CD14-positive monocyte (primary cell): ENCODE data around the gene EIF4ENIF1. TPM values are rescaled to one million over a fixed set of nuclear protein-coding genes. Genes with fewer than 3 reads are reported as not detected.

Source experiments
- DNase-seq, 3 donors: peaks; one replicate each; pipeline ENCODE4 v3.0.0-alpha.2; 2011 to 2022
- H2AFZ ChIP-seq: 2 replicates; pipeline ENCODE4 v1.6.0; 2012; ENCODE audit warnings: mild to moderate bottlenecking, low read depth, low read length, inconsistent platforms; ENCODE audit not compliant: insufficient read depth, poor library complexity, severe bottlenecking
- H3K27ac ChIP-seq, 2 donors: 1 replicate in 1 of 2; 2 replicates in 1 of 2; pipeline ENCODE4 v1.5.1; 2012 to 2013; ENCODE audit warnings: low read length in 2 of 2, control low read depth in 1 of 2, inconsistent platforms in 1 of 2, low read depth in 1 of 2, mild to moderate bottlenecking in 1 of 2
- H3K27me3 ChIP-seq, 2 donors: one replicate each; pipeline versions ENCODE4 v1.6.0 to v1.6.1; 2011 to 2013; ENCODE audit warnings: low read length in 2 of 2; ENCODE audit not compliant: control insufficient read depth in 2 of 2, insufficient read depth in 2 of 2
- H3K36me3 ChIP-seq, 2 donors: replicated peaks in 1 of 2; 1 replicate in 1 of 2; 2 replicates in 1 of 2; pipeline versions ENCODE4 v1.5.1 to v1.6.1; 2012 to 2013; ENCODE audit warnings: low read length in 2 of 2, control low read depth in 1 of 2, inconsistent platforms in 1 of 2, mild to moderate bottlenecking in 1 of 2; ENCODE audit not compliant: insufficient read depth in 2 of 2, control insufficient read depth in 1 of 2
- H3K4me1 ChIP-seq, 2 donors: 1 replicate in 1 of 2; 2 replicates in 1 of 2; pipeline versions ENCODE4 v1.5.1 to v1.6.1; 2012 to 2013; ENCODE audit warnings: low read length in 2 of 2, control low read depth in 1 of 2, inconsistent platforms in 1 of 2, mild to moderate bottlenecking in 1 of 2, moderate library complexity in 1 of 2; ENCODE audit not compliant: insufficient read depth in 2 of 2, control insufficient read depth in 1 of 2
- H3K4me2 ChIP-seq: replicated peaks from 2 replicates; pipeline ENCODE3; 2012; ENCODE audit warnings: low read length, moderate library complexity, mild to moderate bottlenecking; ENCODE audit not compliant: poor library complexity, severe bottlenecking; ENCODE audit errors: extremely low read depth
- H3K4me3 ChIP-seq, 3 experiments: fragments of 200-600 bp in 1 of 3; sonication (generic) in 1 of 3; replicated peaks in 1 of 3; 1 replicate in 2 of 3; 2 replicates in 1 of 3; pipeline ENCODE4 v1.5.1; 2011 to 2013; ENCODE audit warnings: low read length in 3 of 3, mild to moderate bottlenecking in 3 of 3, control low read depth in 2 of 3, low read depth in 2 of 3, inconsistent platforms in 1 of 3, moderate library complexity in 1 of 3
- H3K79me2 ChIP-seq: 2 replicates; pipeline ENCODE4 v1.6.0; 2012; ENCODE audit warnings: mild to moderate bottlenecking, control low read depth, inconsistent platforms, low read length, moderate library complexity; ENCODE audit not compliant: insufficient read depth
- H3K9ac ChIP-seq: 2 replicates; pipeline ENCODE4 v1.6.0; 2017; ENCODE audit warnings: low read length, mild to moderate bottlenecking; ENCODE audit not compliant: insufficient read depth, poor library complexity, severe bottlenecking
- H3K9me3 ChIP-seq, 2 donors: replicated peaks in 1 of 2; 1 replicate in 1 of 2; 2 replicates in 1 of 2; pipeline versions ENCODE4 v1.5.1 to v1.6.1; 2012 to 2013; ENCODE audit warnings: low read length in 2 of 2, control low read depth in 1 of 2; ENCODE audit not compliant: control insufficient read depth in 1 of 2, insufficient read depth in 1 of 2
- H4K20me1 ChIP-seq: 2 replicates; pipeline ENCODE4 v1.6.0; 2012; ENCODE audit warnings: mild to moderate bottlenecking, low read length, control low read depth, moderate library complexity; ENCODE audit not compliant: insufficient read depth
- H3K27ac Mint-ChIP-seq, 7 donors: one replicate each; pipeline ENCODE4 v1.8.0; 2020; ENCODE audit warnings: mild to moderate bottlenecking in 7 of 7, mixed read lengths in 7 of 7, moderate library complexity in 6 of 7, inconsistent platforms in 2 of 7
- H3K27me3 Mint-ChIP-seq, 3 donors: one replicate each; pipeline ENCODE4 v1.8.0; 2021 to 2022; ENCODE audit warnings: low read depth in 3 of 3, mild to moderate bottlenecking in 3 of 3, mixed read lengths in 3 of 3, moderate library complexity in 3 of 3, inconsistent platforms in 1 of 3
- H3K36me3 Mint-ChIP-seq, 2 donors: one replicate each; pipeline ENCODE4 v1.8.0; 2020; ENCODE audit warnings: mixed read lengths in 2 of 2, inconsistent platforms in 1 of 2, mild to moderate bottlenecking in 1 of 2
- H3K4me1 Mint-ChIP-seq: one replicate; pipeline ENCODE4 v1.8.0; 2020; ENCODE audit warnings: mild to moderate bottlenecking, mixed read lengths
- H3K4me3 Mint-ChIP-seq, 2 donors: one replicate each; pipeline ENCODE4 v1.8.0; 2020; ENCODE audit warnings: mild to moderate bottlenecking in 2 of 2, mixed read lengths in 2 of 2, moderate library complexity in 1 of 2
- H3K9me3 Mint-ChIP-seq, 7 donors: one replicate each; pipeline ENCODE4 v1.8.0; 2020 to 2022; ENCODE audit warnings: mixed read lengths in 7 of 7, mild to moderate bottlenecking in 6 of 7, moderate library complexity in 6 of 7, inconsistent platforms in 2 of 7
- CTCF ChIP-seq: fragments of 200-600 bp; IDR thresholded peaks from one replicate; pipeline ENCODE4 v1.8.0; 2022; ENCODE audit warnings: antibody characterized with exemption, mild to moderate bottlenecking
- WGBS: methylation state at CpG from one replicate; pipeline ENCODE4 v1.1.5; 2013; ENCODE audit warnings: missing lambda C conversion rate; ENCODE audit not compliant: insufficient coverage; 5-methylcytosine and 5-hydroxymethylcytosine counted together
- intact Hi-C, 2 donors: fragments of 100-400 bp; cut with micrococcal nuclease; formaldehyde crosslinking; loops; one replicate each; pipeline versions ENCODE4 v1.15.0 to v1.15.1; 2023
- polyA plus RNA-seq, 3 donors: library from polyadenylated mRNA; depleted of rRNA in 1 of 3; unstranded in 2 of 3; stranded (reverse) in 1 of 3; fragments of 300-500 nt in 2 of 3; fragments of >200 nt in 1 of 3; fragmentation: Illumina TruSeq in 2 of 3; gene quantifications; 1 replicate in 2 of 3; 2 replicates in 1 of 3; pipeline ENCODE4 v1.2.3, GENCODE V29; 2012 to 2021

EIF4ENIF1 gene
- polyA plus RNA-seq, 3 donors: 2.5 to 17.0 (median 11.5) TPM

GRCh38 chr22:31443516-31443915 lies 46.1 kb downstream of the EIF4ENIF1 start:
- peak overlapping the region in 1 of 7 donors; percentile 27 for H3K27ac Mint-ChIP-seq

GRCh38 chr22:31442768-31443489 lies 46.7 kb downstream of the EIF4ENIF1 start:
- H3K36me3 ChIP-seq: peaks cover 86 to 100% of the 10 kb centered on the region in 2 donors
- no peaks in the 10 kb centered on the region for H3K9me3 Mint-ChIP-seq

More at GRCh38 chr22:31443516-31443915, 46.1 kb downstream of the EIF4ENIF1 start:
- no peak overlapping the region for H3K4me3 ChIP-seq
- Mint-ChIP-seq H3K4me3 (no peak overlapping the region), H3K9me3 (no peaks in the 10 kb centered on the region), H3K4me1 (no peaks in the 10 kb centered on the region), H3K27me3 (peaks cover 0 to 1% (median 0%) of the 10 kb centered on the region in 3 donors), H3K36me3 (peaks cover 84 to 95% of the 10 kb centered on the region in 2 donors)
- no peaks in the 10 kb centered on the region for H3K9me3 ChIP-seq
- H4K20me1 ChIP-seq: no peaks in the 10 kb centered on the region
- H3K79me2 ChIP-seq: no peaks in the 10 kb centered on the region
- no peak overlapping the region for H3K27ac ChIP-seq
- TF ChIP-seq CTCF: no peak
- no peak overlapping the region for H3K9ac ChIP-seq
- 100% methylated on average over 1 of the region's 7 CpGs for WGBS
- no peak overlapping the region for H3K4me2 ChIP-seq
- no peak for DNase-seq
- H3K4me1 ChIP-seq: no peaks in the 10 kb centered on the region
- H3K27me3 ChIP-seq: no peaks in the 10 kb centered on the region
- no peak overlapping the region for H2AFZ ChIP-seq
- intact Hi-C loops: no loop called here
- peaks cover 86 to 100% of the 10 kb centered on the region in 2 donors for H3K36me3 ChIP-seq

More at GRCh38 chr22:31442768-31443489, 46.7 kb downstream of the EIF4ENIF1 start:
- H3K27me3 Mint-ChIP-seq: peaks cover 0 to 1% (median 0%) of the 10 kb centered on the region in 3 donors
- Histone ChIP-seq H3K27me3 (no peaks in the 10 kb centered on the region), H3K79me2 (no peaks in the 10 kb centered on the region), H3K9ac (no peak overlapping the region), H3K9me3 (no peaks in the 10 kb centered on the region), H3K4me1 (no peaks in the 10 kb centered on the region), H3K4me3 (no peak overlapping the region), H3K4me2 (no peak overlapping the region), H3K27ac (no peak overlapping the region), H2AFZ (no peak overlapping the region), H4K20me1 (no peaks in the 10 kb centered on the region)
- peaks cover 81 to 95% of the 10 kb centered on the region in 2 donors for H3K36me3 Mint-ChIP-seq
- DNase-seq: no peak
- no peak for TF ChIP-seq CTCF
- no peak overlapping the region for H3K4me3 Mint-ChIP-seq
- WGBS: 100% methylated on average over 2 of the region's 5 CpGs
- no peaks in the 10 kb centered on the region for H3K4me1 Mint-ChIP-seq
- H3K27ac Mint-ChIP-seq: peak overlapping the region in 1 of 7 donors; percentile 16
- intact Hi-C loops: no loop called here
